ENCODE measurements around the gene RNF113B.

GRCh38 chr13:98156259-98156658 is 20.8 kb downstream of the RNF113B start:
- TF ChIP-seq REST (IDR thresholded peaks at IDR 0.05; ENCODE audit: insufficient replicate concordance, low read depth): no peak
- TF ChIP-seq CTCF (IDR thresholded peaks at IDR 0.05; ENCODE audit: insufficient read depth, low read length): no peak

Measured in HL-60 (cell line).